ENCODE data around the gene CASP3.

Gene CASP3

GRCh38 chr4:184649026-184649970, at the start of gene CASP3, which contains the start of gene PRIMPOL:
TSS of gene CASP3 (minus strand) at chr4:184649447. CDS start at chr4:184638453, 10,994 bp downstream.
TSS of gene PRIMPOL (plus strand) at chr4:184649738. CDS start at chr4:184657141, 7,403 bp downstream.
- peak; percentile 100 for DNase-seq

- DNase-seq = no peak
Observed at GRCh38 chr4:184697956-184698355, 48.7 kb upstream of the CASP3 start.

- no peak for DNase-seq
Observed at GRCh38 chr4:184695178-184695896, 46.1 kb upstream of the CASP3 start.

GRCh38 chr4:184694412-184694956, 45.2 kb upstream of the CASP3 start:
- no peak for DNase-seq

- no peak for DNase-seq
Observed at GRCh38 chr4:184693056-184693455, 43.8 kb upstream of the CASP3 start.

GRCh38 chr4:184689681-184690080, 40.4 kb upstream of the CASP3 start:
- DNase-seq = no peak

- peak; percentile 92 for DNase-seq
Observed at GRCh38 chr4:184688447-184688846, 39.2 kb upstream of the CASP3 start.

GRCh38 chr4:184688005-184688404, 38.8 kb upstream of the CASP3 start:
- no peak for DNase-seq

- no peak for DNase-seq
Observed at GRCh38 chr4:184684491-184685189, 35.4 kb upstream of the CASP3 start.

GRCh38 chr4:184681916-184682315, 32.7 kb upstream of the CASP3 start:
- DNase-seq = no peak

- no peak for DNase-seq
Observed at GRCh38 chr4:184680698-184681097, 31.5 kb upstream of the CASP3 start.

- DNase-seq = no peak
Observed at GRCh38 chr4:184675821-184676492, 26.7 kb upstream of the CASP3 start.

- DNase-seq = no peak
Observed at GRCh38 chr4:184675018-184675417, 25.8 kb upstream of the CASP3 start.

- DNase-seq = no peak
Observed at GRCh38 chr4:184674011-184674410, 24.8 kb upstream of the CASP3 start.

- DNase-seq = no peak
Observed at GRCh38 chr4:184672741-184673140, 23.5 kb upstream of the CASP3 start.

GRCh38 chr4:184671101-184671500, 21.9 kb upstream of the CASP3 start:
- no peak for DNase-seq

- no peak for DNase-seq
Observed at GRCh38 chr4:184669251-184669650, 20.0 kb upstream of the CASP3 start.

GRCh38 chr4:184668511-184669114, 19.4 kb upstream of the CASP3 start:
- DNase-seq = no peak

- no peak for DNase-seq
Observed at GRCh38 chr4:184668096-184668495, 18.8 kb upstream of the CASP3 start.

- no peak for DNase-seq
Observed at GRCh38 chr4:184666670-184667069, 17.4 kb upstream of the CASP3 start.

- no peak for DNase-seq
Observed at GRCh38 chr4:184664445-184665210, 15.4 kb upstream of the CASP3 start.

All from amniotic stem cell (primary cell).